Measurements from ENCODE around the gene MARCKSL1.

MARCKSL1 gene

DNA sequence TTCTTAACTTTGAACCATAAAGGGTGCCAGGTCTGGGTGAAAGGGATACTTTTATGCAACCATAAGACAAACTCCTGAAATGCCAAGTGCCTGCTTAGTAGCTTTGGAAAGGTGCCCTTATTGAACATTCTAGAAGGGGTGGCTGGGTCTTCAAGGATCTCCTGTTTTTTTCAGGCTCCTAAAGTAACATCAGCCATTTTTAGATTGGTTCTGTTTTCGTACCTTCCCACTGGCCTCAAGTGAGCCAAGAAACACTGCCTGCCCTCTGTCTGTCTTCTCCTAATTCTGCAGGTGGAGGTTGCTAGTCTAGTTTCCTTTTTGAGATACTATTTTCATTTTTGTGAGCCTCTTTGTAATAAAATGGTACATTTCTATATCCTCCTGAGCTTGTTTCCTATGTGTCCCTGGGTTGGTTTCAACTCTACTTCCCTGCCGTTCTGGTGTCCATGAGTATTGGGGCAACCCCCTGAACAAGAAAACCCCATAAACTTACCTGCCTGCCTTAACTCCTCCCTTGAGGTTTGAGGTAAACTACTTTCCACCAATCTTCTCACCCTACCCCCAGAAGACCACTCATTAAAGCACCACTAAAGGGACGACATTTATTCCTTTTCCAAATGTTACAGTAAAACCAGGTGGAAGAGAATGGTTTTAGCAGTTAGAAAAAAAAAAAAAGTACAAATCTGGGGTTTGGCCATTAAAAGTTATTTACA lies 2.6 kb downstream of the MARCKSL1 start:
- TF ChIP-seq, protein P1, sequence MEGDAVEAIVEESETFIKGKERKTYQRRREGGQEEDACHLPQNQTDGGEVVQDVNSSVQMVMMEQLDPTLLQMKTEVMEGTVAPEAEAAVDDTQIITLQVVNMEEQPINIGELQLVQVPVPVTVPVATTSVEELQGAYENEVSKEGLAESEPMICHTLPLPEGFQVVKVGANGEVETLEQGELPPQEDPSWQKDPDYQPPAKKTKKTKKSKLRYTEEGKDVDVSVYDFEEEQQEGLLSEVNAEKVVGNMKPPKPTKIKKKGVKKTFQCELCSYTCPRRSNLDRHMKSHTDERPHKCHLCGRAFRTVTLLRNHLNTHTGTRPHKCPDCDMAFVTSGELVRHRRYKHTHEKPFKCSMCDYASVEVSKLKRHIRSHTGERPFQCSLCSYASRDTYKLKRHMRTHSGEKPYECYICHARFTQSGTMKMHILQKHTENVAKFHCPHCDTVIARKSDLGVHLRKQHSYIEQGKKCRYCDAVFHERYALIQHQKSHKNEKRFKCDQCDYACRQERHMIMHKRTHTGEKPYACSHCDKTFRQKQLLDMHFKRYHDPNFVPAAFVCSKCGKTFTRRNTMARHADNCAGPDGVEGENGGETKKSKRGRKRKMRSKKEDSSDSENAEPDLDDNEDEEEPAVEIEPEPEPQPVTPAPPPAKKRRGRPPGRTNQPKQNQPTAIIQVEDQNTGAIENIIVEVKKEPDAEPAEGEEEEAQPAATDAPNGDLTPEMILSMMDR (IDR thresholded peaks at IDR 0.05; ENCODE audit: control insufficient read depth, insufficient read depth, low read depth, low read length, missing control alignments), result no peak
- H3K4me3 ChIP-seq (ENCODE audit: control insufficient read depth, low read depth, low read length), result no peak overlapping the region
- no peak for DNase-seq (ENCODE audit: low read depth)

DNA sequence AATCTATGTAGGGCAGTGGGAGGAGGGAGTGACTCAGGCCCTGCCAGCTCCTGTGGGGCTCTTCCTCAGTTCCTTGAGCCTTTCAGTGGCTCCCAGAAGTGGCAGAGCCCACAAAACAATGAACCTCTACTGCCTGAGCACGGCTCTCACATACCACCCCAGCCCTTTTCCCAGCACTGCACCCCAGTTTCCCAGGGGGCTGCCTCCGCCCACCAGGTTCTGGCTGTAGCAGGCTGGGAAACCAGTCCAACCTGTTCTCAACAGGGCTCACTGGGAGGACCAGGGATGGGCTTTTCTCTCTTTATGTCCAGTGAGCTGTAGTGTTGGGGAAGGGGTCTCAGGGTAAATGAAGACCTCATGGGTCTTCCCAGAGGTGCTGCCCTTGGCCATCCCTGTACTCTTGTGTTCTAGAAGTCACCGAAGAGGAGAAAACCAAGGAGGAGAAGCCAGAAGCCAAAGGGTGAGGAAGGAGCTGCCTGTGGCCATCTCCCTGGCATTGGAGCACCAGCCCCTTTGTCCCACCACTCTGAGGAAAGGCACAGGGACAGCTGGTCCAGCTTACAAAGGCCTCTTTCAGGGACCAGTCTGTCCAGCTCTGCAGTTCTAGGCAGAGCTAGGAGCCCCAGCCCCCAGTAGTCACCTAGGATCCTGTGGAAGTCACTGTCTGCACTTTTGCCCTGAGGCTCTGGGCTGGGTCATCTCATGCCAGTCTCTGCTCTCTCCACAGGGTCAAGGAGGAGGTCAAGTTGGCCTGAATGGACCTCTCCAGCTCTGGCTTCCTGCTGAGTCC lies 3.5 kb downstream of the MARCKSL1 start:
- TF ChIP-seq, protein P1 (IDR thresholded peaks at IDR 0.05; ENCODE audit: control insufficient read depth, insufficient read depth, low read depth, low read length, missing control alignments), result no peak
- no peak overlapping the region for H3K4me3 ChIP-seq (ENCODE audit: control insufficient read depth, low read depth, low read length)
- no peak for DNase-seq (ENCODE audit: low read depth)

DNA sequence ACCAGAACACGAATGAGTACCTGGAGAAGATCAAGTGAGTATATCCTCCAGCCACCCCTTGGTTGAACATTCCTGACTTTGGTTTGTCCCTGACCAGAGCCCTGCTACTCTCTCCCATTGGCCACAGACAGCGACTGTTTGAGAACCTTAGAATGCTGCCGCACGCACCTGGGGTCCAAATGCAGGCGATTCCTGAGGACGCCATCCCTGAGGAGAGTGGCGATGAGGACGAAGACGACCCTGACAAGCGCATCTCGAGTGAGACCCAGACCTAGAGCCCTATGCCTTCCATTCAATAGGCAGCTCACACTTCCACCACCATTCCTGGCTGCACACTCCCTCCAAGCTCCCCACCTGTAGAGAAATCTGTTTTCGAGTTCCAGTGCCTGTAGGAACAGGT lies 4.5 kb downstream of the MARCKSL1 start:
- no peak for DNase-seq (ENCODE audit: low read depth)
- TF ChIP-seq, protein P1 (IDR thresholded peaks at IDR 0.05; ENCODE audit: control insufficient read depth, insufficient read depth, low read depth, low read length, missing control alignments), result no peak
- no peak overlapping the region for H3K4me3 ChIP-seq (ENCODE audit: control insufficient read depth, low read depth, low read length)

DNA sequence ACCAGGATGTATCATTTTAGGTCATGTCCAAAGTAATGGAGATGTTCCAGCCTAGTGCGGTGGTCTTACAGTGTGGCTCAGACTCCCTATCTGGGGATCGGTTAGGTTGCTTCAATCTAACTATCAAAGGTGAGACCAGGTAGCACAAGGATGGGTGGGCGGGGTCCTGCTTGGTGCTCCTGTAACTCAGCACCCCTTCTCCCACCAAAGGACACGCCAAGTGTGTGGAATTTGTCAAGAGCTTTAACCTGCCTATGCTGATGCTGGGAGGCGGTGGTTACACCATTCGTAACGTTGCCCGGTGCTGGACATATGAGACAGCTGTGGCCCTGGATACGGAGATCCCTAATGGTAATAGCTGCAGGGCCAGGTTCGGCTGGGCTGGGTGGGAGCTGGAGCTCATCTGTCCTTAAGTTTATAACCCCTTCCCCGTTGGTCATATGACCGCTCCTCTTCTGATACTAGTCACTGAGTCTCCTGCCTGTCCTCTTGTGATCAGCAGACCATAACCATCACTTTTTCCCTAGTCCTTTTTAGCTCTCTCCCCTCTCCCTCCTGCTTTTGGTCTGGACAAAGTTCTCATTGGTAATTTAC lies 5.4 kb downstream of the MARCKSL1 start:
- DNase-seq (ENCODE audit: low read depth), result no peak
- TF ChIP-seq, protein P1 (IDR thresholded peaks at IDR 0.05; ENCODE audit: control insufficient read depth, insufficient read depth, low read depth, low read length, missing control alignments), result no peak
- H3K4me3 ChIP-seq (ENCODE audit: control insufficient read depth, low read depth, low read length), result no peak overlapping the region

DNA sequence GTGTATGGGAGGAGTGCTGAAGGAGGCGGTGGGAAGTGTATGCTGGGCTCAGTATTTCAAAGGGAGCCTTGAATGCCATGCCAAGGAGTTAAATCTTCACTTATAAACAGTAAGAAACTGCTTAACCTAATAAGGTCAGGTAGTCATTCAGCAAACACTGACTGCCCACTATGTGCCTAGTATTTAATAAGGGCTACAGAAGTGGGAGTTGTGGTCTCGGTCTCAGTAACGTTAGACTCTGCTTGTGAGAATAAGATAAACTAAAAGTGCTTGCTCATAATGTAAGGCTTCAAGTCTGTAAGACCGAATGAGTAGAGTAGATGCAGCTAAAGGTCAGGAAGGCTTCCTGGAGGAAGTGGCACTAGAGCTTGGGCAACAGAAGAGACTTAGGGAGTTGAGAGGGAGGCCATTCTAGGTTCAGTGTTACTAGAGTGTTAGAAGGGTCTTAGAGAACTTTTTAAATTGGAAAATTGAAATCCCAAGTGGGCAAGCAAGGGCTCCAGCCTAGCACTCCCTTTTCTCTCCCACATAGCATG lies 6.0 kb downstream of the MARCKSL1 start:
- no peak overlapping the region for H3K4me3 ChIP-seq (ENCODE audit: control insufficient read depth, low read depth, low read length)
- TF ChIP-seq, protein P1 (IDR thresholded peaks at IDR 0.05; ENCODE audit: control insufficient read depth, insufficient read depth, low read depth, low read length, missing control alignments), result no peak
- DNase-seq (ENCODE audit: low read depth), result no peak

DNA sequence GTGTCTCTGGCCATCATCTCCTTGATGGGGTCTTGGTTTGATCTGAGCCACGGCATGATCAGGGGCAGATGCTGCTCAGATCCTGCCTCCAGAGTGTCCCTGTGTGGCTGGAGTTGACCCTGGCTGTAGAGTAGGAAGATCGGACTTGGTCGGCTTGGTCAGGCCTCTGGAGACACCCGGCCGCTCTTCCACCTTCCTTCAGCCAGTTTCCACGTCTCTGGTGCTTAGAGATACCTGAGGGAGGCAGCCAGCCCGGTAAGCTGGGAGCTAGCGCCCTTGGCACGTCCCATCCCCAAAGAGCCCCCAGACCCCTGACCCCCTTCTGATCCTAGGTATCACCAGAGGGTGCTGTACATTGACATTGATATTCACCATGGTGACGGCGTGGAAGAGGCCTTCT lies 8.8 kb downstream of the MARCKSL1 start:
- no peak overlapping the region for H3K4me3 ChIP-seq (ENCODE audit: control insufficient read depth, low read depth, low read length)
- no peak for DNase-seq (ENCODE audit: low read depth)
- TF ChIP-seq, protein P1 (IDR thresholded peaks at IDR 0.05; ENCODE audit: control insufficient read depth, insufficient read depth, low read depth, low read length, missing control alignments), result no peak

Data from AG09309 (cell line).